ENCODE measurements around the gene XKR7.

Gene XKR7

DNA sequence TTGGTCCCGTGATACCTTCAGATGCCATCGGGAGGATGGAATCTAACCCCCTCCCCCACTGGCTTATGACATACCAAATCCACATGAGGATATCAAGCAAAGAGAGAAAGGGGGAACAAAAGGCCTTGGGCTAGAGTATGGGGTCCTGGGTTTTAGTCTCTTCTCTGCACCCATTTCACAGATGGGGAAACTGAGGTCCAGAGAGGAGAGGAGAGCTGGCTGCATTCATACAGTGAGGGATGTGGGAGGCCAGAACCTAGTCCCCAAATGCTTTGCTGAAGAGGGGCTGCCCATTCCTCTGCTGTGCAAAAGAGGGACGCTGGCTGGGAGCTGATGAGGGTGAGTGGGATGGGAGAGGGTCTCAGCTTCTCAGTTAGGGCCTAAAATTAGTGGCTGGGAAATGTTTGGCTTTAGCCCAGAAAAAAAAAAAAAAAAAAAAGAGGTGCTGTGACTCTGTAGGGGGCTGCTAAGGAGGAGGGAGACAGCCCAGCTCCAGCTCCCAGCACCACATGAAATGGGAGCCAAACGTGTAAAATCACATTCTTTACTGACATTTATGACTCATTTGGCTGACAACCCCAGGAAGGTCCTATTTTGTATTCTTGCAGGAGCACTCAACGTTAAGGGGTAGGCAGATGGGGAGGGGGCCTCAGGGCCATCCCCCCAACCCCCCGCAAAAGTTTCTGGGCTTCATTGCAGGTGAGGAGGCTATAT lies 11.9 kb downstream of the XKR7 start:
- Histone ChIP-seq H3K27me3 (ENCODE audit: control insufficient read depth in 1 of 2, insufficient read depth in 2 of 2, low read length in 2 of 2) (peaks cover 10 to 22% of the 10 kb centered on the region in 2 donors), H3K9me3 (ENCODE audit: control insufficient read depth in 2 of 2, low read length in 2 of 2) (no peaks in the 10 kb centered on the region), H3K36me3 (ENCODE audit: control insufficient read depth in 2 of 2, insufficient read depth in 2 of 2, low read length in 2 of 2) (no peaks in the 10 kb centered on the region), H3K27ac (ENCODE audit: low read length) (no peak overlapping the region), H3K4me3 (ENCODE audit: low read length in 2 of 2) (no peak overlapping the region), H3K4me1 (ENCODE audit: control insufficient read depth, insufficient read depth, low read length) (no peaks in the 10 kb centered on the region), H3K9ac (ENCODE audit: low read length in 2 of 2) (no peak overlapping the region)

- Histone ChIP-seq H3K9ac (ENCODE audit: low read length in 2 of 2) (no peak overlapping the region), H3K27ac (ENCODE audit: low read length) (no peak overlapping the region), H3K9me3 (ENCODE audit: control insufficient read depth in 2 of 2, low read length in 2 of 2) (no peaks in the 10 kb centered on the region), H3K4me3 (ENCODE audit: low read length in 2 of 2) (no peak overlapping the region), H3K27me3 (ENCODE audit: control insufficient read depth in 1 of 2, insufficient read depth in 2 of 2, low read length in 2 of 2) (peaks cover 8 to 15% of the 10 kb centered on the region in 2 donors), H3K36me3 (ENCODE audit: control insufficient read depth in 2 of 2, insufficient read depth in 2 of 2, low read length in 2 of 2) (no peaks in the 10 kb centered on the region), H3K4me1 (ENCODE audit: control insufficient read depth, insufficient read depth, low read length) (no peaks in the 10 kb centered on the region)
Measured at GRCh38 chr20:31981784-31982183, 13.8 kb downstream of the XKR7 start.

DNA sequence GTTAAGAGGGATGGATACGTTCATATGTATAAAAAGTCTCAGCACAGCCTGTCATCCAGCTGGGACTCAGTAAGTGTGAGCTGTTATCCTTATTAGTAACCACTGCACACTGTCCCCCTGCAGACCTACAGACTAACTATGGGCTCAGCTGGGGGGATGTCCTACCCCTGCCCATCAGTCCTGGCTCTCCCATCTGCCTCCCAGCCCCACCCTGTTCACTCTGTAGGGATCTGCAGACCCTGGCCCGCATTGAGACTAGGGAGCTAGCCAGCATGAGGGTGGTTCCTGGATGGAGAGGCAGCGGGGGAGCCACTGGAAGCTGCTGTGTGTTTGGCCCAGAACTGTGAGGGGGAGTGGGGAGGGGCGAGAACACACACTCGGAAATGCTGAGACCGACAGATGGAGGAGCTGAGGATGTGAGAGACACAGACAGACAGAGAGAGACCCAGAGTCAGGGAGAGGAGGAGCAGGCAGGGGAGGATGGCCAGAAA lies 17.1 kb downstream of the XKR7 start:
- no peaks in the 10 kb centered on the region for H3K36me3 ChIP-seq (ENCODE audit: control insufficient read depth in 2 of 2, insufficient read depth in 2 of 2, low read length in 2 of 2)
- no peaks in the 10 kb centered on the region for H3K9me3 ChIP-seq (ENCODE audit: control insufficient read depth in 2 of 2, low read length in 2 of 2)
- peaks cover 6 to 8% of the 10 kb centered on the region in 2 donors for H3K27me3 ChIP-seq (ENCODE audit: control insufficient read depth in 1 of 2, insufficient read depth in 2 of 2, low read length in 2 of 2)
- no peak overlapping the region for H3K27ac ChIP-seq (ENCODE audit: low read length)
- H3K4me3 ChIP-seq (ENCODE audit: low read length in 2 of 2): no peak overlapping the region
- H3K9ac ChIP-seq (ENCODE audit: low read length in 2 of 2): no peak overlapping the region
- H3K4me1 ChIP-seq (ENCODE audit: control insufficient read depth, insufficient read depth, low read length): no peaks in the 10 kb centered on the region

GRCh38 chr20:31987744-31988143 lies 19.8 kb downstream of the XKR7 start:
- H3K9ac ChIP-seq (ENCODE audit: low read length in 2 of 2): no peak overlapping the region
- H3K4me1 ChIP-seq (ENCODE audit: control insufficient read depth, insufficient read depth, low read length): no peaks in the 10 kb centered on the region
- no peaks in the 10 kb centered on the region for H3K36me3 ChIP-seq (ENCODE audit: control insufficient read depth in 2 of 2, insufficient read depth in 2 of 2, low read length in 2 of 2)
- H3K27ac ChIP-seq (ENCODE audit: low read length): no peak overlapping the region
- no peak overlapping the region for H3K4me3 ChIP-seq (ENCODE audit: low read length in 2 of 2)
- H3K9me3 ChIP-seq (ENCODE audit: control insufficient read depth in 2 of 2, low read length in 2 of 2): no peaks in the 10 kb centered on the region
- H3K27me3 ChIP-seq (ENCODE audit: control insufficient read depth in 1 of 2, insufficient read depth in 2 of 2, low read length in 2 of 2): peaks cover 0 to 4% of the 10 kb centered on the region in 2 donors

DNA sequence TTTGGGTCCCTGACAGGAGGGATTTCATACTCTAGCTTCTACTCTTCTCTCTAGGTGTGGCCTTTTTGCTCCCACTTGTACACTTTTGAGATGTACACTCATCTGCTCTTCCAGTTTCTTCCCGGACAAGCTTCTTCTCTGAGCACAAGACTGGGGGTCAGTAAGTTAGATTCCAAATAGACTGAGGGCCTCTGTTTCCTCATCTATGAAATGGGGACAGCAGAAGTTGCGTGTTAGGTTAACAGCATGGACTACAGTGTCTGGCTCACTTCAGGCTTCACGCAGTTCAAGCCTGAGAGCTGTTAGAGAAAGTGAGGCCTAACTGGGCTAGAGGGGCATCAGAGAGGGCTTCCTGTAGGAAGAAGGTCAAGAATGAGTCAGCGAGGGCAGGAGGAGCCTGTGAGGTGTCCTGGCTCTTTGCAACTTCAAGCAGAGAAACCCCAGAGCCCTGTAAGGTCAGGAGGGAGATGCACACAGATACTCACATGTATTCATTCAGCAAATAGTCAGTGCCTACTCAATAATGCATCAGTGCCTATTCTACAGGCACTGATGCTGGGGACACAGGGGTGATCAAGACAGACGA lies 20.6 kb downstream of the XKR7 start:
- Histone ChIP-seq H3K9me3 (ENCODE audit: control insufficient read depth in 2 of 2, low read length in 2 of 2) (no peaks in the 10 kb centered on the region), H3K4me3 (ENCODE audit: low read length in 2 of 2) (no peak overlapping the region), H3K27ac (ENCODE audit: low read length) (no peak overlapping the region), H3K27me3 (ENCODE audit: control insufficient read depth in 1 of 2, insufficient read depth in 2 of 2, low read length in 2 of 2) (peaks cover 0 to 3% of the 10 kb centered on the region in 2 donors), H3K9ac (ENCODE audit: low read length in 2 of 2) (no peak overlapping the region), H3K36me3 (ENCODE audit: control insufficient read depth in 2 of 2, insufficient read depth in 2 of 2, low read length in 2 of 2) (no peaks in the 10 kb centered on the region), H3K4me1 (ENCODE audit: control insufficient read depth, insufficient read depth, low read length) (no peaks in the 10 kb centered on the region)

DNA sequence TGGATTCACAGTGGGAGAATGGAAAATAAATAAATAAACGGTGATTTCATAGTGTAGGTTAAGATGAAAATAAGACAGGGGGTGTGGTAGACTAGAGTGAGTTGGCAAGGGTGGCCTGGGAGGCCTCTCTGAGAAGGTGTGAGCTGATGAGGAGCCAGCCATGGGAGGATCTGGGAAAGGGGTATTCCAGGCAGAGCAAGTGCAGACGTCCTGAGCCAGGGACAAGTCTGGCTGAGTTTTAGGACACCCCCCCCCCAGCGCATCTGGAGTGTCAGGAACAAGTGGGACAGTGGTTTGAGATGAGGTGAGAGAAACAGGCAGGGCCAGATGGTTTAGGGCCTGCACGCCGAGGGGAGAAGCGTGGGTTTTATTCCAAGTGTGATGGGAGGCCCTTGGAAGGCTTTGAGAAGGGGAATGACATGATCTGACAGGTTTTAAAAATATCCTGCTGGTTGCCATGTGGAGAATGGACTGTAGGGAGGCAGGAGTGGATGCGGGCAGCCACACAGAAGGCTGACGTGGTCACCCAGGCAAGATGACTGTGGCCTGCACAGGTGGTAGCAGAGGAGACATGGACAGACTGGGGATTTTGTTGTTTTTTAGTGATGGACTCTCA lies 21.2 kb downstream of the XKR7 start:
- Histone ChIP-seq H3K4me3 (ENCODE audit: low read length in 2 of 2) (no peak overlapping the region), H3K4me1 (ENCODE audit: control insufficient read depth, insufficient read depth, low read length) (no peaks in the 10 kb centered on the region), H3K36me3 (ENCODE audit: control insufficient read depth in 2 of 2, insufficient read depth in 2 of 2, low read length in 2 of 2) (no peaks in the 10 kb centered on the region), H3K9ac (ENCODE audit: low read length in 2 of 2) (no peak overlapping the region), H3K9me3 (ENCODE audit: control insufficient read depth in 2 of 2, low read length in 2 of 2) (no peaks in the 10 kb centered on the region), H3K27ac (ENCODE audit: low read length) (no peak overlapping the region), H3K27me3 (ENCODE audit: control insufficient read depth in 1 of 2, insufficient read depth in 2 of 2, low read length in 2 of 2) (peaks cover 0 to 3% of the 10 kb centered on the region in 2 donors)

GRCh38 chr20:31990641-31991338 lies 22.8 kb downstream of the XKR7 start:
- Histone ChIP-seq H3K36me3 (ENCODE audit: control insufficient read depth in 2 of 2, insufficient read depth in 2 of 2, low read length in 2 of 2) (no peaks in the 10 kb centered on the region), H3K27ac (ENCODE audit: low read length) (no peak overlapping the region)

GRCh38 chr20:31991339-31991705 lies 23.4 kb downstream of the XKR7 start:
- Histone ChIP-seq H3K4me3 (ENCODE audit: low read length in 2 of 2) (no peak overlapping the region), H3K27ac (ENCODE audit: low read length) (no peak overlapping the region), H3K9ac (ENCODE audit: low read length in 2 of 2) (no peak overlapping the region), H3K9me3 (ENCODE audit: control insufficient read depth in 2 of 2, low read length in 2 of 2) (no peaks in the 10 kb centered on the region), H3K36me3 (ENCODE audit: control insufficient read depth in 2 of 2, insufficient read depth in 2 of 2, low read length in 2 of 2) (no peaks in the 10 kb centered on the region), H3K4me1 (ENCODE audit: control insufficient read depth, insufficient read depth, low read length) (no peaks in the 10 kb centered on the region), H3K27me3 (ENCODE audit: control insufficient read depth in 1 of 2, insufficient read depth in 2 of 2, low read length in 2 of 2) (peaks cover 5 to 7% of the 10 kb centered on the region in 2 donors)

More at GRCh38 chr20:31990641-31991338, 22.8 kb downstream of the XKR7 start:
- H3K9ac ChIP-seq (ENCODE audit: low read length in 2 of 2): no peak overlapping the region
- H3K4me1 ChIP-seq (ENCODE audit: control insufficient read depth, insufficient read depth, low read length): no peaks in the 10 kb centered on the region
- no peaks in the 10 kb centered on the region for H3K9me3 ChIP-seq (ENCODE audit: control insufficient read depth in 2 of 2, low read length in 2 of 2)
- H3K27me3 ChIP-seq (ENCODE audit: control insufficient read depth in 1 of 2, insufficient read depth in 2 of 2, low read length in 2 of 2): peaks cover 5 to 7% of the 10 kb centered on the region in 2 donors
- no peak overlapping the region for H3K4me3 ChIP-seq (ENCODE audit: low read length in 2 of 2)

- no peak overlapping the region for H3K9ac ChIP-seq (ENCODE audit: low read length in 2 of 2)
- H3K27ac ChIP-seq (ENCODE audit: low read length): no peak overlapping the region
- no peaks in the 10 kb centered on the region for H3K4me1 ChIP-seq (ENCODE audit: control insufficient read depth, insufficient read depth, low read length)
- H3K4me3 ChIP-seq (ENCODE audit: low read length in 2 of 2): no peak overlapping the region
- no peaks in the 10 kb centered on the region for H3K36me3 ChIP-seq (ENCODE audit: control insufficient read depth in 2 of 2, insufficient read depth in 2 of 2, low read length in 2 of 2)
- peaks cover 9 to 10% of the 10 kb centered on the region in 2 donors for H3K27me3 ChIP-seq (ENCODE audit: control insufficient read depth in 1 of 2, insufficient read depth in 2 of 2, low read length in 2 of 2)
- H3K9me3 ChIP-seq (ENCODE audit: control insufficient read depth in 2 of 2, low read length in 2 of 2): no peaks in the 10 kb centered on the region
Measured at GRCh38 chr20:31992086-31992485, 24.1 kb downstream of the XKR7 start.

DNA sequence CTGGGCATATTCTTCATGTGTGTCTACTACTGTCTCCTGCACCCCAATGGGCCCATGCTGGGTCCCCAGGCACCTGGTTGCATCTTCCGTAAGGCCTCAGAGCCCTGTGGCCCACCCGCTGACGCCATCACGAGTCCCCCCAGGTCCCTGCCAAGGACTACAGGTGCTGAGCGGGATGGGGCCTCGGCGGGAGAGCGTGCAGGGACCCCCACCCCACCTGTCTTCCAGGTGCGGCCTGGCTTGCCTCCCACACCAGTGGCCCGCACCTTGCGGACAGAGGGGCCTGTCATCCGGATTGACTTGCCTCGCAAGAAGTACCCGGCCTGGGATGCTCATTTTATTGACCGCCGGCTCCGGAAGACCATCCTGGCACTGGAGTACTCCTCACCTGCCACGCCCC lies 29.0 kb downstream of the XKR7 start:
- no peaks in the 10 kb centered on the region for H3K36me3 ChIP-seq (ENCODE audit: control insufficient read depth in 2 of 2, insufficient read depth in 2 of 2, low read length in 2 of 2)
- peaks cover 13 to 14% of the 10 kb centered on the region in 2 donors for H3K27me3 ChIP-seq (ENCODE audit: control insufficient read depth in 1 of 2, insufficient read depth in 2 of 2, low read length in 2 of 2)
- no peaks in the 10 kb centered on the region for H3K4me1 ChIP-seq (ENCODE audit: control insufficient read depth, insufficient read depth, low read length)
- H3K4me3 ChIP-seq (ENCODE audit: low read length in 2 of 2): no peak overlapping the region
- no peaks in the 10 kb centered on the region for H3K9me3 ChIP-seq (ENCODE audit: control insufficient read depth in 2 of 2, low read length in 2 of 2)
- no peak overlapping the region for H3K27ac ChIP-seq (ENCODE audit: low read length)
- no peak overlapping the region for H3K9ac ChIP-seq (ENCODE audit: low read length in 2 of 2)

All from stomach smooth muscle (tissue), 2 donors.